Measurements from ENCODE around the gene TPRG1.

The TPRG1 gene

GRCh38 chr3:189133768-189134167, 38.0 kb upstream of the TPRG1 start:
- Histone ChIP-seq H3K4me1 (ENCODE audit: control extremely low read depth in 1 of 4, control insufficient read depth in 4 of 4, insufficient read depth in 4 of 4, low read length in 3 of 4) (peaks cover 2 to 17% (median 10%) of the 10 kb centered on the region in 4 experiments), H3K4me3 (ENCODE audit: control insufficient read depth in 1 of 7, extremely low read depth in 1 of 7, insufficient read depth in 4 of 7, low read depth in 2 of 7, low read length in 6 of 7) (no peak overlapping the region), H3K27me3 (replicated peaks in 2 of 5; ENCODE audit: control insufficient read depth in 4 of 5, insufficient read depth in 5 of 5, low read length in 4 of 5) (peaks cover 0 to 14% (median 4%) of the 10 kb centered on the region in 5 experiments), H3K27ac (ENCODE audit: insufficient read depth in 1 of 2, low read depth in 1 of 2, low read length in 2 of 2, poor library complexity in 1 of 2, severe bottlenecking in 2 of 2) (no peak overlapping the region), H3K36me3 (ENCODE audit: control insufficient read depth in 4 of 4, insufficient read depth in 4 of 4, low read length in 3 of 4) (no peaks in the 10 kb centered on the region), H3K9me3 (ENCODE audit: control extremely low read depth in 1 of 5, control insufficient read depth in 4 of 5, insufficient read depth in 2 of 5, low read depth in 1 of 5, low read length in 4 of 5) (no peaks in the 10 kb centered on the region)
- ChIA-PET POLR2A (no interaction called here), CTCF (interaction anchor here (0.9 to 8.1 kb wide), 2 partner anchors 10 to 1393 kb away, joined by 4 to 45 read pairs; no protein-coding TSS in a partner anchor)
- DNase-seq, result no peak

DNA sequence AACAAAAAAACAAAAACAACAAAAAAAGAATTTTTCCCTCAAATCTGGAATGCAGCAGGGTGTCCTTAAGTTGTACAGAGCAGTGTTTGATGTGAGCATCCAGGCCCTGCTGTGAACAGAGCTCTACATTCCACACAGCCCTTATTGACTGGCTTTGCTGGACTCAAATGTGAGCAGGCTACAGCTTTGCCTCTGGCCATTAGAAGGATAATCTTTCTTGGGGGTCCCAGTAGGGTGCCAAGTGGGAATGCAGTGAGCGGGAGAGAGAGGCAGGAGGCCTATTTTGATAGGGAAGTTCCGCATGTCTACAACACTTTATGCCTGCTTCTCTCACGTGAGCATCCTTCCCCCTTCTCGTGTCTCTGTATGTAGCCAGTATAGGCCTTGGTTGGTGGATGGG, 34.4 kb upstream of the TPRG1 start:
- Histone ChIP-seq H3K27me3 (replicated peaks in 2 of 5; ENCODE audit: control insufficient read depth in 4 of 5, insufficient read depth in 5 of 5, low read length in 4 of 5) (peaks cover 0 to 20% (median 8%) of the 10 kb centered on the region in 5 experiments), H3K4me1 (ENCODE audit: control extremely low read depth in 1 of 4, control insufficient read depth in 4 of 4, insufficient read depth in 4 of 4, low read length in 3 of 4) (peaks cover 0 to 8% (median 4%) of the 10 kb centered on the region in 4 experiments), H3K9me3 (ENCODE audit: control extremely low read depth in 1 of 5, control insufficient read depth in 4 of 5, insufficient read depth in 2 of 5, low read depth in 1 of 5, low read length in 4 of 5) (no peaks in the 10 kb centered on the region), H3K27ac (ENCODE audit: insufficient read depth in 1 of 2, low read depth in 1 of 2, low read length in 2 of 2, poor library complexity in 1 of 2, severe bottlenecking in 2 of 2) (no peak overlapping the region), H3K4me3 (ENCODE audit: control insufficient read depth in 1 of 7, extremely low read depth in 1 of 7, insufficient read depth in 4 of 7, low read depth in 2 of 7, low read length in 6 of 7) (no peak overlapping the region), H3K36me3 (ENCODE audit: control insufficient read depth in 4 of 4, insufficient read depth in 4 of 4, low read length in 3 of 4) (no peaks in the 10 kb centered on the region)
- CTCF ChIA-PET, result interaction anchor here (1.2 to 8.1 kb wide), 6 partner anchors 6 to 1399 kb away, joined by 3 to 45 read pairs (median 8); no protein-coding TSS in a partner anchor
- no peak for DNase-seq
- POLR2A ChIA-PET, result no interaction called here
- WGBS (ENCODE audit: insufficient coverage), result 96% methylated on average over 3 of the region's 4 CpGs

DNA sequence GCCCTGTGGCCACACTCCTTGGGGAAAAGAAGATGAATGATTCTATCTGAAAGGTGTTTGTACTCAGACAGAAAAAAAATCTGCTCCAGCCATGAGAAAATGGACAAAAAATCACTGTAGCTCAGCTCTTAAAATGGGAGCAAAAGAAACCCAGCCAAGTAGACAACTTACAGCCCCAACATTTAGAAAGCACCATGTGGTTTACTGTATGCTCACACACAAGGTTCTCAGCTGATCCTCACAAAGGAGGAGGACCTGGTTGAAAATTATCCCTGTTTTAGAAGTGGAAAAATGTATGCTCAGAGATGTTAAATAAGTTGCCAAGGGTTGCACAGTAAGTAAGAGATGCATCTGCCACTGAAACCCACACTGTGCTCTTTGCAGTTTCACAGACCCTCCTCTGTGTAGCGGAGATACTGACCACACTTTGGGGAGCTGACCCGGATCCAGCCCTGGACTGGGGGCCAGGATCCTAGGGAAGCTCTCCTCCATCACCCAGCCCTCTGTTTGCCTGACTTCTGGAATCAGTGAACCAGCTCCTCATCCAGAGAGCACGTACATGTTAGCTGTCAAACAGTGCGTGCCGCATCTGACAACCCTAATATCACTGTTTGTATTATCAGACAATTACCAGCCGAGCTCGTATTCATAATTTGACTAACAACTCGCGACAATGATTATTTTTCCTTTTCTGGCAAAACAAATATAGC, 32.7 kb upstream of the TPRG1 start:
- peaks cover 0 to 20% (median 8%) of the 10 kb centered on the region in 5 experiments for H3K27me3 ChIP-seq (replicated peaks in 2 of 5; ENCODE audit: control insufficient read depth in 4 of 5, insufficient read depth in 5 of 5, low read length in 4 of 5)
- no peak overlapping the region for H3K4me3 ChIP-seq (ENCODE audit: control insufficient read depth in 1 of 7, extremely low read depth in 1 of 7, insufficient read depth in 4 of 7, low read depth in 2 of 7, low read length in 6 of 7)
- no peaks in the 10 kb centered on the region for H3K4me1 ChIP-seq (ENCODE audit: control extremely low read depth in 1 of 4, control insufficient read depth in 4 of 4, insufficient read depth in 4 of 4, low read length in 3 of 4)
- 94% methylated on average over 9 of the region's 9 CpGs for WGBS (ENCODE audit: insufficient coverage)
- no peak overlapping the region for H3K27ac ChIP-seq (ENCODE audit: insufficient read depth in 1 of 2, low read depth in 1 of 2, low read length in 2 of 2, poor library complexity in 1 of 2, severe bottlenecking in 2 of 2)
- H3K9me3 ChIP-seq (ENCODE audit: control extremely low read depth in 1 of 5, control insufficient read depth in 4 of 5, insufficient read depth in 2 of 5, low read depth in 1 of 5, low read length in 4 of 5), result no peaks in the 10 kb centered on the region
- no peaks in the 10 kb centered on the region for H3K36me3 ChIP-seq (ENCODE audit: control insufficient read depth in 4 of 4, insufficient read depth in 4 of 4, low read length in 3 of 4)
- no peak for DNase-seq
- ChIA-PET CTCF (interaction anchor here (1.6 to 2.6 kb wide), 2 partner anchors 9 to 1398 kb away, joined by 5 to 11 read pairs; no protein-coding TSS in a partner anchor), POLR2A (no interaction called here)

DNA sequence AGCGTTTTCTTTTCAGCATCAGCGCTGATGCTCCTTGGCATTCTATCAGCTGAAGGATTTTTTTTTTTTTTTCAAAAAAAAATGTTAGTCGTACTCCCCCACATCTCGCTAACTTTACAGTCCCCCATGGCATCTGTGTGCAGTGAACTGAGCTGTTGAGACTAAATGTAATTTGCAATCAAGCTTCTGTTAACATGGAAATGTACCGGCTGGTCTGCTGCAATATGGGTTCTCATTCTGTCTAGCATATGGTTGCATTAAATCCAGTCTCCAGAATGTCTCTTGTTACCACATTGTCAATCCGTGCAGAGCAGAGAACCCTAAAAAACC, 32.2 kb upstream of the TPRG1 start:
- 100% methylated on average over 4 of the region's 6 CpGs for WGBS (ENCODE audit: insufficient coverage)
- Histone ChIP-seq H3K4me3 (ENCODE audit: control insufficient read depth in 1 of 7, extremely low read depth in 1 of 7, insufficient read depth in 4 of 7, low read depth in 2 of 7, low read length in 6 of 7) (no peak overlapping the region), H3K27ac (ENCODE audit: insufficient read depth in 1 of 2, low read depth in 1 of 2, low read length in 2 of 2, poor library complexity in 1 of 2, severe bottlenecking in 2 of 2) (no peak overlapping the region), H3K27me3 (replicated peaks in 2 of 5; ENCODE audit: control insufficient read depth in 4 of 5, insufficient read depth in 5 of 5, low read length in 4 of 5) (peaks cover 0 to 20% (median 8%) of the 10 kb centered on the region in 5 experiments), H3K36me3 (ENCODE audit: control insufficient read depth in 4 of 4, insufficient read depth in 4 of 4, low read length in 3 of 4) (no peaks in the 10 kb centered on the region), H3K9me3 (ENCODE audit: control extremely low read depth in 1 of 5, control insufficient read depth in 4 of 5, insufficient read depth in 2 of 5, low read depth in 1 of 5, low read length in 4 of 5) (no peaks in the 10 kb centered on the region), H3K4me1 (ENCODE audit: control extremely low read depth in 1 of 4, control insufficient read depth in 4 of 4, insufficient read depth in 4 of 4, low read length in 3 of 4) (peaks cover 0 to 5% (median 2%) of the 10 kb centered on the region in 4 experiments)
- DNase-seq, result no peak
- ChIA-PET POLR2A (no interaction called here), CTCF (interaction anchor here (0.7 to 2.6 kb wide), 4 partner anchors 9 to 1401 kb away, joined by 3 to 11 read pairs (median 4); no protein-coding TSS in a partner anchor)

DNA sequence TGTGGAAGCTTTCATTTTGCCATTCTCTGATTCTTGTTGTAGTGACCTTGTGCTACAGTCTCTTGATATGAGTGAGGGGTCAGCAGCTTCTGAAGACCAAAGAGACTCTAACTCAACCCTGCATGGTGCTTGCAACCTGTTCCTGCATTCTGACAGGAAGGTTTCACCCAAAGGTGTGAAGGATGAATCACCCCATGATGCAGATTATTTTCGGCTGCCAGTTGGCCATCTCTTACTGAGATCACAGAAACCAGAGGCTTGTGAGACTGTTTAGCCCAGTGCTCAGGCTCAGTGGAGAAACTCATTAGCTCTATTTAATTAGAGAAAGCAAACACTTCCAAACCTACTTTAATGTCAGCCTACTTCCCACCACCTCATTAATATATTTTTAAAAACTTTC, 29.2 kb upstream of the TPRG1 start:
- Histone ChIP-seq H3K27ac (ENCODE audit: insufficient read depth in 1 of 2, low read depth in 1 of 2, low read length in 2 of 2, poor library complexity in 1 of 2, severe bottlenecking in 2 of 2) (no peak overlapping the region), H3K27me3 (replicated peaks in 2 of 5; ENCODE audit: control insufficient read depth in 4 of 5, insufficient read depth in 5 of 5, low read length in 4 of 5) (peaks cover 0 to 12% (median 4%) of the 10 kb centered on the region in 5 experiments), H3K4me1 (ENCODE audit: control extremely low read depth in 1 of 4, control insufficient read depth in 4 of 4, insufficient read depth in 4 of 4, low read length in 3 of 4) (peaks cover 0 to 5% (median 2%) of the 10 kb centered on the region in 4 experiments), H3K9me3 (ENCODE audit: control extremely low read depth in 1 of 5, control insufficient read depth in 4 of 5, insufficient read depth in 2 of 5, low read depth in 1 of 5, low read length in 4 of 5) (no peaks in the 10 kb centered on the region), H3K4me3 (ENCODE audit: control insufficient read depth in 1 of 7, extremely low read depth in 1 of 7, insufficient read depth in 4 of 7, low read depth in 2 of 7, low read length in 6 of 7) (no peak overlapping the region), H3K36me3 (ENCODE audit: control insufficient read depth in 4 of 4, insufficient read depth in 4 of 4, low read length in 3 of 4) (no peaks in the 10 kb centered on the region)
- POLR2A ChIA-PET, result no interaction called here
- DNase-seq, result no peak
- CTCF ChIA-PET, result interaction anchor here (1.3 to 5.5 kb wide), 5 partner anchors 9 to 1402 kb away, joined by 6 to 45 read pairs (median 6); no protein-coding TSS in a partner anchor
- no CpG with 5 or more reads among the region's 1 CpG for WGBS (ENCODE audit: insufficient coverage)

DNA sequence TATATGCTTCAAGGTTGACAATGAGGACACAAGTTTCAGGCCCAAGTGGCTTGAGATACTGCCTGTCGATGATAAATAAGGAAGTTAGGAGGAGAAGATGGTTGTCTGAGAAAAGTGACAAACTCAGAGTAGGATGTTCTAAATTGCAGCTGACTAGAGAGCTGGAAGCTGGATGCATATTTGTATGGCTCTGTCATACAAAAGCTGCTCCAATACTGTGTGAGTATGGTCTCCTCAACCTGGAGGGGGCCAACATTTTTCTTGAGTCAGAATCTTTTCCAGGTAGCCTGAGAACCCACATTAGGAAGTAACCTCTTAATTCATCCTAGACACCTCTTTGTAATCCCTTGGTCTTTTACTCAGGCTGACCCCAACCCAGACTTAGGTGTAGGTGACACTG, 28.4 kb upstream of the TPRG1 start:
- no peaks in the 10 kb centered on the region for H3K36me3 ChIP-seq (ENCODE audit: control insufficient read depth in 4 of 4, insufficient read depth in 4 of 4, low read length in 3 of 4)
- H3K27me3 ChIP-seq (replicated peaks in 2 of 5; ENCODE audit: control insufficient read depth in 4 of 5, insufficient read depth in 5 of 5, low read length in 4 of 5), result peaks cover 0 to 8% (median 5%) of the 10 kb centered on the region in 5 experiments
- H3K9me3 ChIP-seq (ENCODE audit: control extremely low read depth in 1 of 5, control insufficient read depth in 4 of 5, insufficient read depth in 2 of 5, low read depth in 1 of 5, low read length in 4 of 5), result no peaks in the 10 kb centered on the region
- H3K4me1 ChIP-seq (ENCODE audit: control extremely low read depth in 1 of 4, control insufficient read depth in 4 of 4, insufficient read depth in 4 of 4, low read length in 3 of 4), result peaks cover 0 to 5% (median 2%) of the 10 kb centered on the region in 4 experiments
- H3K4me3 ChIP-seq (ENCODE audit: control insufficient read depth in 1 of 7, extremely low read depth in 1 of 7, insufficient read depth in 4 of 7, low read depth in 2 of 7, low read length in 6 of 7), result no peak overlapping the region
- 70% methylated on average over 1 of the region's 1 CpG for WGBS (ENCODE audit: insufficient coverage)
- no peak overlapping the region for H3K27ac ChIP-seq (ENCODE audit: insufficient read depth in 1 of 2, low read depth in 1 of 2, low read length in 2 of 2, poor library complexity in 1 of 2, severe bottlenecking in 2 of 2)
- ChIA-PET POLR2A (no interaction called here), CTCF (interaction anchor here (1.6 to 5.5 kb wide), 6 partner anchors 10 to 1824 kb away, joined by 4 to 45 read pairs (median 9); no protein-coding TSS in a partner anchor)
- DNase-seq, result no peak

- no peak for DNase-seq
- POLR2A ChIA-PET, result interaction anchor here (0.6 kb wide), 1 partner anchor 1400 kb away, joined by 3 read pairs; no protein-coding TSS in a partner anchor
- 80% methylated on average over 2 of the region's 3 CpGs for WGBS (ENCODE audit: insufficient coverage)
These were observed 28.0 kb upstream of the TPRG1 start for GRCh38 chr3:189143771-189144170.

More at GRCh38 chr3:189143771-189144170, 28.0 kb upstream of the TPRG1 start:
- no peak overlapping the region for H3K27ac ChIP-seq (ENCODE audit: insufficient read depth in 1 of 2, low read depth in 1 of 2, low read length in 2 of 2, poor library complexity in 1 of 2, severe bottlenecking in 2 of 2)
- peaks cover 0 to 5% (median 2%) of the 10 kb centered on the region in 4 experiments for H3K4me1 ChIP-seq (ENCODE audit: control extremely low read depth in 1 of 4, control insufficient read depth in 4 of 4, insufficient read depth in 4 of 4, low read length in 3 of 4)
- H3K27me3 ChIP-seq (replicated peaks in 2 of 5; ENCODE audit: control insufficient read depth in 4 of 5, insufficient read depth in 5 of 5, low read length in 4 of 5), result peaks cover 0 to 8% (median 5%) of the 10 kb centered on the region in 5 experiments
- no peaks in the 10 kb centered on the region for H3K36me3 ChIP-seq (ENCODE audit: control insufficient read depth in 4 of 4, insufficient read depth in 4 of 4, low read length in 3 of 4)
- no peaks in the 10 kb centered on the region for H3K9me3 ChIP-seq (ENCODE audit: control extremely low read depth in 1 of 5, control insufficient read depth in 4 of 5, insufficient read depth in 2 of 5, low read depth in 1 of 5, low read length in 4 of 5)
- CTCF ChIA-PET, result interaction anchor here (0.6 to 5.5 kb wide), 8 partner anchors 11 to 1825 kb away, joined by 3 to 45 read pairs (median 6); no protein-coding TSS in a partner anchor
- no peak overlapping the region for H3K4me3 ChIP-seq (ENCODE audit: control insufficient read depth in 1 of 7, extremely low read depth in 1 of 7, insufficient read depth in 4 of 7, low read depth in 2 of 7, low read length in 6 of 7)
